ENCODE data around the gene CCBE1. TPM values are rescaled to one million over a fixed set of nuclear protein-coding genes. Genes with fewer than 3 reads are reported as not detected.

The CCBE1 gene
- total and polyA plus RNA-seq, 2 of the 4 experiments (the other 2 are of a cell fraction), result 64.8 to 148 TPM

DNA sequence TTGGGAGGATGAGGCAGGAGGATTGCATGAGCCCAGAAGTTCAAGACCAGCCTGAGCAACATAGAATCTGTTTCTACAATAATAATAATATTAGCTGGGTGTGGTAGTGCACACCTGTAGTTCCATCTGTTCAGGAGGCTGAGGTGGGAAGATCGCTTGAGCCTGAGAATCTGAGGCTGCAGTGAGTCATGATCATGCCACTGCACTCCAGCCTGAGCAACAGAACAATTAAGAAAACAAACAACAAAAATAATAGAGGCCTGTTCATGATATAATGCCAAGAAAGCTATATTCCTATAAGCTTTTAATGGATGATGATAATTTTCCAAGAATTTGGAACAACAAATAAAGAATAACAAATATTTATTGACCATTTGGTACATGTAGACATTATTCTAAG is 6.9 kb upstream of the CCBE1 start:
- H2BK20ac ChIP-seq (ENCODE audit: low read depth, low read length), result 0 out of 2 replicates have a peak overlapping the region, but pooled peaks have one; percentile 37
- dilution Hi-C loops (cut with HindIII; ENCODE audit: low sequenced_read_pairs, unreplicated experiment) (no loop called here), in situ Hi-C loops (cut with MboI; ENCODE audit: low sequenced_read_pairs) (loop anchor here (5.0 kb wide), 1 partner anchor 113 kb away; no protein-coding TSS in a partner anchor), intact Hi-C loops (cut with micrococcal nuclease) (no loop called here)
- H3K79me1 ChIP-seq (ENCODE audit: low read depth in 1 of 2, low read length in 2 of 2), result no peaks in the 10 kb centered on the region
- H2BK5ac ChIP-seq (ENCODE audit: low read depth, low read length, poor library complexity, severe bottlenecking), result no peak overlapping the region
- H2BK15ac ChIP-seq (ENCODE audit: low read depth, low read length), result no peak overlapping the region
- no peak overlapping the region for H3K27ac ChIP-seq (ENCODE audit: insufficient read depth, low read length)
- H3K9me3 ChIP-seq (ENCODE audit: control insufficient read depth, insufficient read depth, low read length), result no peaks in the 10 kb centered on the region
- no peaks in the 10 kb centered on the region for H4K20me1 ChIP-seq (ENCODE audit: insufficient read depth, low read length)
- peaks cover 4% of the 10 kb centered on the region; the same call in 1 of the 2 replicates for H3K9me1 ChIP-seq (ENCODE audit: insufficient read depth, low read length)
- no peaks in the 10 kb centered on the region for H3K27me3 ChIP-seq (ENCODE audit: control insufficient read depth, insufficient read depth, low read length)
- no peak overlapping the region for H3K56ac ChIP-seq (ENCODE audit: extremely low read depth, insufficient read depth, low read length)
- no peak for TF ChIP-seq FOS (IDR thresholded peaks at IDR 0.05; ENCODE audit: low read depth, low read length)
- no peak for TF ChIP-seq CEBPB (IDR thresholded peaks at IDR 0.05; ENCODE audit: low read depth, low read length)
- CTCF ChIA-PET, result interaction anchor here (1.2 to 1.7 kb wide), 2 partner anchors 117 to 119 kb away, joined by 3 to 5 read pairs; no protein-coding TSS in a partner anchor
- H2AK9ac ChIP-seq (replicated peaks; ENCODE audit: low read depth, low read length, poor library complexity), result no peak overlapping the region
- H3K9ac ChIP-seq (ENCODE audit: low read depth, low read length), result no peak overlapping the region
- H3K4me1 ChIP-seq (ENCODE audit: control insufficient read depth, insufficient read depth, low read length), result peaks cover 16% of the 10 kb centered on the region
- no peak overlapping the region for H3K4me2 ChIP-seq (ENCODE audit: low read depth, low read length)
- no peak overlapping the region for H4K5ac ChIP-seq (ENCODE audit: low read depth, low read length)
- H3K4ac ChIP-seq (ENCODE audit: low read depth, low read length), result no peak overlapping the region
- no peak overlapping the region for H3K18ac ChIP-seq (ENCODE audit: low read depth, low read length)
- no CpG with 5 or more reads among the region's 1 CpG for WGBS, 2 experiments (ENCODE audit: extremely low coverage in 2 of 2, insufficient read length in 1 of 2)
- no peak overlapping the region for H2AFZ ChIP-seq (replicated peaks; ENCODE audit: low read length, poor library complexity)
- H4K8ac ChIP-seq (ENCODE audit: low read depth in 2 of 2, low read length in 2 of 2), result no peak overlapping the region
- no peak overlapping the region for H2BK120ac ChIP-seq (ENCODE audit: low read depth, low read length)
- no peaks in the 10 kb centered on the region for H3K36me3 ChIP-seq (ENCODE audit: control insufficient read depth, insufficient read depth, low read length)
- no peak overlapping the region for H2AK5ac ChIP-seq (ENCODE audit: low read depth, low read length)
- BruUV-seq (replicated peaks), result no TSS peak
- no peak overlapping the region for H3K14ac ChIP-seq (replicated peaks; ENCODE audit: low read depth, low read length)
- no peak for DNase-seq
- H4K91ac ChIP-seq (ENCODE audit: insufficient read depth, low read depth, low read length), result no peak overlapping the region
- no peak for ATAC-seq (ENCODE audit: low read depth)
- H3K4me3 ChIP-seq (ENCODE audit: insufficient read depth, low read depth, low read length), result no peak overlapping the region
- POLR2A ChIA-PET (ENCODE audit: unreplicated experiment), result interaction anchor here (0.6 kb wide), 1 partner anchor 196 kb away, joined by 4 read pairs; the partner anchor contains the start of gene PMAIP1
- no peak overlapping the region for H3K23ac ChIP-seq (ENCODE audit: low read depth, low read length)

Data from IMR-90 (cell line).